Esophagus muscularis mucosa (tissue), 4 donors: ENCODE data around the gene ZMIZ1. TPM values are rescaled to one million over a fixed set of nuclear protein-coding genes. Genes with fewer than 3 reads are reported as not detected.

Experiments
- DNase-seq: peaks from one replicate; pipeline ENCODE4 v3.0.0-alpha.2; 2017; ENCODE audit errors: extremely low spot score
- H3K27ac ChIP-seq, 4 donors: fragments of 200-600 bp; sonication (generic); replicated peaks in 1 of 4; 1 replicate in 3 of 4; 2 replicates in 1 of 4; pipeline ENCODE4 v1.5.1; 2016 to 2019; ENCODE audit warnings: mild to moderate bottlenecking in 1 of 4
- H3K27me3 ChIP-seq, 4 donors: fragments of 200-600 bp; sonication (generic); one replicate each; pipeline versions ENCODE4 v1.5.1 to v1.6.0; 2016 to 2019
- H3K36me3 ChIP-seq, 4 donors: fragments of 200-600 bp; sonication (generic); one replicate each; pipeline ENCODE4 v1.5.1; 2016 to 2019
- H3K4me1 ChIP-seq, 4 donors: fragments of 200-600 bp; sonication (generic); one replicate each; pipeline ENCODE4 v1.5.1; 2016 to 2019
- H3K4me3 ChIP-seq, 4 donors: fragments of 200-600 bp; sonication (generic); 1 replicate in 2 of 4; 2 replicates in 2 of 4; pipeline ENCODE4 v1.5.1; 2016 to 2019; ENCODE audit warnings: mild to moderate bottlenecking in 4 of 4, moderate library complexity in 1 of 4
- H3K9me3 ChIP-seq, 4 donors: fragments of 200-600 bp; sonication (generic); 1 replicate in 3 of 4; 2 replicates in 1 of 4; pipeline ENCODE4 v1.5.1; 2016 to 2019
- CTCF ChIP-seq, 3 experiments: fragments of 200-600 bp in 2 of 3; fragments of 450-650 bp in 1 of 3; sonication (generic) in 2 of 3; IDR thresholded peaks; one replicate each; pipeline ENCODE4 v1.5.1; 2017 to 2019; ENCODE audit warnings: antibody characterized with exemption in 3 of 3, mild to moderate bottlenecking in 2 of 3, moderate library complexity in 1 of 3
- EP300 ChIP-seq: sonication (generic); formaldehyde crosslinking; IDR thresholded peaks from one replicate; pipeline ENCODE4 v1.6.1; 2017; ENCODE audit warnings: antibody characterized with exemption
- POLR2A ChIP-seq: fragments of 450-650 bp; IDR thresholded peaks from one replicate; pipeline ENCODE4 v1.6.1; 2017; ENCODE audit warnings: antibody characterized with exemption, moderate library complexity, mild to moderate bottlenecking, low read depth
- POLR2AphosphoS5 ChIP-seq, 2 donors: sonication (generic); formaldehyde crosslinking; IDR thresholded peaks; one replicate each; pipeline ENCODE4 v1.6.1; 2017; ENCODE audit warnings: antibody characterized with exemption in 2 of 2
- WGBS: methylation state at CpG from one replicate; pipeline ENCODE4 v1.1.5; 2018; 5-methylcytosine and 5-hydroxymethylcytosine counted together
- intact Hi-C: fragments of 100-400 bp; cut with DNase I; formaldehyde crosslinking; loops from one replicate; pipeline ENCODE4 v1.15.1; 2023
- total RNA-seq, 4 donors: library from RNA; depleted of rRNA; stranded (reverse); fragments of >200 nt; gene quantifications; one replicate each; pipeline versions ENCODE4 v1.1.0 to v1.2.1, GENCODE V29; 2016

ZMIZ1 gene
- total RNA-seq, 4 donors from 2014 or later: 48.7 to 87.2 (median 66.0) TPM

- Histone ChIP-seq H3K36me3 (peaks cover 0 to 36% (median 27%) of the 10 kb centered on the region in 4 donors), H3K4me1 (peaks cover 66 to 90% (median 76%) of the 10 kb centered on the region in 4 donors), H3K27me3 (no peaks in the 10 kb centered on the region), H3K4me3 (peak overlapping the region in 2 of 4 donors; percentile 13 to 17), H3K27ac (peak overlapping the region; percentile 85 to 88 (median 86)), H3K9me3 (no peaks in the 10 kb centered on the region)
- intact Hi-C loops: no loop called here
- TF ChIP-seq POLR2AphosphoS5 (IDR thresholded peaks at IDR 0.05) (peak; percentile 58 to 85), POLR2A (no peak), EP300 (peak; percentile 83), CTCF (IDR thresholded peaks at IDR 0.05) (no peak)
- DNase-seq: no peak
- WGBS: 39% methylated on average over 10 of the region's 22 CpGs
Observed at GRCh38 chr10:79223091-79224048, 154.6 kb downstream of the ZMIZ1 start.

GRCh38 chr10:79224263-79224949 is 155.6 kb downstream of the ZMIZ1 start:
- no peak overlapping the region for H3K4me3 ChIP-seq
- H3K9me3 ChIP-seq: no peaks in the 10 kb centered on the region
- H3K27me3 ChIP-seq: no peaks in the 10 kb centered on the region
- DNase-seq: no peak
- WGBS: 77% methylated on average over 7 of the region's 11 CpGs
- H3K27ac ChIP-seq: peak overlapping the region; percentile 85 to 88 (median 86)
- intact Hi-C loops: no loop called here
- TF ChIP-seq POLR2AphosphoS5 (IDR thresholded peaks at IDR 0.05) (peak in 1 of 2 donors; percentile 6), CTCF (IDR thresholded peaks at IDR 0.05) (no peak)
- peaks cover 0 to 38% (median 25%) of the 10 kb centered on the region in 4 donors for H3K36me3 ChIP-seq
- H3K4me1 ChIP-seq: peaks cover 65 to 90% (median 76%) of the 10 kb centered on the region in 4 donors

- TF ChIP-seq POLR2AphosphoS5 (IDR thresholded peaks at IDR 0.05): no peak
- no peak for TF ChIP-seq EP300
- TF ChIP-seq CTCF (IDR thresholded peaks at IDR 0.05): no peak
- TF ChIP-seq POLR2A: no peak
Observed at GRCh38 chr10:79224992-79225391, 156.2 kb downstream of the ZMIZ1 start.

GRCh38 chr10:79226391-79227245 is 157.9 kb downstream of the ZMIZ1 start:
- peaks cover 49 to 83% (median 61%) of the 10 kb centered on the region in 4 donors for H3K4me1 ChIP-seq
- intact Hi-C loops: loop anchor here (5.0 kb wide), 1 partner anchor 46 kb away; no protein-coding TSS in a partner anchor
- H3K27me3 ChIP-seq: no peaks in the 10 kb centered on the region
- 92% methylated on average over 4 of the region's 4 CpGs for WGBS
- DNase-seq: no peak
- H3K27ac ChIP-seq: no peak overlapping the region
- peaks cover 0 to 54% (median 38%) of the 10 kb centered on the region in 4 donors for H3K36me3 ChIP-seq
- TF ChIP-seq CTCF (IDR thresholded peaks at IDR 0.05) (no peak), POLR2AphosphoS5 (IDR thresholded peaks at IDR 0.05) (no peak), POLR2A (no peak), EP300 (no peak)
- H3K4me3 ChIP-seq: no peak overlapping the region
- no peaks in the 10 kb centered on the region for H3K9me3 ChIP-seq

More at GRCh38 chr10:79224992-79225391, 156.2 kb downstream of the ZMIZ1 start:
- Histone ChIP-seq H3K4me3 (no peak overlapping the region), H3K27ac (peak overlapping the region; percentile 85 to 88 (median 86)), H3K27me3 (no peaks in the 10 kb centered on the region), H3K4me1 (peaks cover 62 to 90% (median 75%) of the 10 kb centered on the region in 4 donors), H3K36me3 (peaks cover 0 to 38% (median 26%) of the 10 kb centered on the region in 4 donors), H3K9me3 (no peaks in the 10 kb centered on the region)
- intact Hi-C loops: loop anchor here (5.0 kb wide), 1 partner anchor 47 kb away; no protein-coding TSS in a partner anchor
- 91% methylated on average over 5 of the region's 5 CpGs for WGBS
- DNase-seq: no peak
